CD14-positive monocyte (primary cell): ENCODE measurements around the gene ATXN1. TPM values are rescaled to one million over a fixed set of nuclear protein-coding genes. Genes with fewer than 3 reads are reported as not detected.

Experiments used
- DNase-seq, 3 donors: peaks; one replicate each; pipeline ENCODE4 v3.0.0-alpha.2; 2011 to 2022
- H2AFZ ChIP-seq: 2 replicates; pipeline ENCODE4 v1.6.0; 2012; ENCODE audit warnings: mild to moderate bottlenecking, low read depth, low read length, inconsistent platforms; ENCODE audit not compliant: insufficient read depth, poor library complexity, severe bottlenecking
- H3K27ac ChIP-seq, 2 donors: 1 replicate in 1 of 2; 2 replicates in 1 of 2; pipeline ENCODE4 v1.5.1; 2012 to 2013; ENCODE audit warnings: low read length in 2 of 2, control low read depth in 1 of 2, inconsistent platforms in 1 of 2, low read depth in 1 of 2, mild to moderate bottlenecking in 1 of 2
- H3K27me3 ChIP-seq, 2 donors: one replicate each; pipeline versions ENCODE4 v1.6.0 to v1.6.1; 2011 to 2013; ENCODE audit warnings: low read length in 2 of 2; ENCODE audit not compliant: control insufficient read depth in 2 of 2, insufficient read depth in 2 of 2
- H3K36me3 ChIP-seq, 2 donors: replicated peaks in 1 of 2; 1 replicate in 1 of 2; 2 replicates in 1 of 2; pipeline versions ENCODE4 v1.5.1 to v1.6.1; 2012 to 2013; ENCODE audit warnings: low read length in 2 of 2, control low read depth in 1 of 2, inconsistent platforms in 1 of 2, mild to moderate bottlenecking in 1 of 2; ENCODE audit not compliant: insufficient read depth in 2 of 2, control insufficient read depth in 1 of 2
- H3K4me1 ChIP-seq, 2 donors: 1 replicate in 1 of 2; 2 replicates in 1 of 2; pipeline versions ENCODE4 v1.5.1 to v1.6.1; 2012 to 2013; ENCODE audit warnings: low read length in 2 of 2, control low read depth in 1 of 2, inconsistent platforms in 1 of 2, mild to moderate bottlenecking in 1 of 2, moderate library complexity in 1 of 2; ENCODE audit not compliant: insufficient read depth in 2 of 2, control insufficient read depth in 1 of 2
- H3K4me2 ChIP-seq: replicated peaks from 2 replicates; pipeline ENCODE3; 2012; ENCODE audit warnings: low read length, moderate library complexity, mild to moderate bottlenecking; ENCODE audit not compliant: poor library complexity, severe bottlenecking; ENCODE audit errors: extremely low read depth
- H3K4me3 ChIP-seq, 3 experiments: fragments of 200-600 bp in 1 of 3; sonication (generic) in 1 of 3; replicated peaks in 1 of 3; 1 replicate in 2 of 3; 2 replicates in 1 of 3; pipeline ENCODE4 v1.5.1; 2011 to 2013; ENCODE audit warnings: low read length in 3 of 3, mild to moderate bottlenecking in 3 of 3, control low read depth in 2 of 3, low read depth in 2 of 3, inconsistent platforms in 1 of 3, moderate library complexity in 1 of 3
- H3K79me2 ChIP-seq: 2 replicates; pipeline ENCODE4 v1.6.0; 2012; ENCODE audit warnings: mild to moderate bottlenecking, control low read depth, inconsistent platforms, low read length, moderate library complexity; ENCODE audit not compliant: insufficient read depth
- H3K9ac ChIP-seq: 2 replicates; pipeline ENCODE4 v1.6.0; 2017; ENCODE audit warnings: low read length, mild to moderate bottlenecking; ENCODE audit not compliant: insufficient read depth, poor library complexity, severe bottlenecking
- H3K9me3 ChIP-seq, 2 donors: replicated peaks in 1 of 2; 1 replicate in 1 of 2; 2 replicates in 1 of 2; pipeline versions ENCODE4 v1.5.1 to v1.6.1; 2012 to 2013; ENCODE audit warnings: low read length in 2 of 2, control low read depth in 1 of 2; ENCODE audit not compliant: control insufficient read depth in 1 of 2, insufficient read depth in 1 of 2
- H4K20me1 ChIP-seq: 2 replicates; pipeline ENCODE4 v1.6.0; 2012; ENCODE audit warnings: mild to moderate bottlenecking, low read length, control low read depth, moderate library complexity; ENCODE audit not compliant: insufficient read depth
- H3K27ac Mint-ChIP-seq, 7 donors: one replicate each; pipeline ENCODE4 v1.8.0; 2020; ENCODE audit warnings: mild to moderate bottlenecking in 7 of 7, mixed read lengths in 7 of 7, moderate library complexity in 6 of 7, inconsistent platforms in 2 of 7
- H3K27me3 Mint-ChIP-seq, 3 donors: one replicate each; pipeline ENCODE4 v1.8.0; 2021 to 2022; ENCODE audit warnings: low read depth in 3 of 3, mild to moderate bottlenecking in 3 of 3, mixed read lengths in 3 of 3, moderate library complexity in 3 of 3, inconsistent platforms in 1 of 3
- H3K36me3 Mint-ChIP-seq, 2 donors: one replicate each; pipeline ENCODE4 v1.8.0; 2020; ENCODE audit warnings: mixed read lengths in 2 of 2, inconsistent platforms in 1 of 2, mild to moderate bottlenecking in 1 of 2
- H3K4me1 Mint-ChIP-seq: one replicate; pipeline ENCODE4 v1.8.0; 2020; ENCODE audit warnings: mild to moderate bottlenecking, mixed read lengths
- H3K4me3 Mint-ChIP-seq, 2 donors: one replicate each; pipeline ENCODE4 v1.8.0; 2020; ENCODE audit warnings: mild to moderate bottlenecking in 2 of 2, mixed read lengths in 2 of 2, moderate library complexity in 1 of 2
- H3K9me3 Mint-ChIP-seq, 7 donors: one replicate each; pipeline ENCODE4 v1.8.0; 2020 to 2022; ENCODE audit warnings: mixed read lengths in 7 of 7, mild to moderate bottlenecking in 6 of 7, moderate library complexity in 6 of 7, inconsistent platforms in 2 of 7
- CTCF ChIP-seq: fragments of 200-600 bp; IDR thresholded peaks from one replicate; pipeline ENCODE4 v1.8.0; 2022; ENCODE audit warnings: antibody characterized with exemption, mild to moderate bottlenecking
- WGBS: methylation state at CpG from one replicate; pipeline ENCODE4 v1.1.5; 2013; ENCODE audit warnings: missing lambda C conversion rate; ENCODE audit not compliant: insufficient coverage; 5-methylcytosine and 5-hydroxymethylcytosine counted together
- intact Hi-C, 2 donors: fragments of 100-400 bp; cut with micrococcal nuclease; formaldehyde crosslinking; loops; one replicate each; pipeline versions ENCODE4 v1.15.0 to v1.15.1; 2023
- polyA plus RNA-seq, 3 donors: library from polyadenylated mRNA; depleted of rRNA in 1 of 3; unstranded in 2 of 3; stranded (reverse) in 1 of 3; fragments of 300-500 nt in 2 of 3; fragments of >200 nt in 1 of 3; fragmentation: Illumina TruSeq in 2 of 3; gene quantifications; 1 replicate in 2 of 3; 2 replicates in 1 of 3; pipeline ENCODE4 v1.2.3, GENCODE V29; 2012 to 2021

The ATXN1 gene
- polyA plus RNA-seq, 3 donors: 8.8 to 19.1 (median 10.9) TPM

- peaks cover 0 to 8% (median 0%) of the 10 kb centered on the region in 7 donors for H3K9me3 Mint-ChIP-seq
- H3K4me3 Mint-ChIP-seq: no peak overlapping the region
- DNase-seq: no peak
- intact Hi-C loops: no loop called here
- H3K27me3 Mint-ChIP-seq: no peaks in the 10 kb centered on the region
- peaks cover 16% of the 10 kb centered on the region for H3K4me1 Mint-ChIP-seq
- Histone ChIP-seq H3K27ac (no peak overlapping the region), H3K9ac (no peak overlapping the region), H3K36me3 (no peaks in the 10 kb centered on the region), H3K4me1 (peaks cover 6 to 19% of the 10 kb centered on the region in 2 donors), H4K20me1 (peaks cover 31% of the 10 kb centered on the region), H3K79me2 (no peaks in the 10 kb centered on the region), H3K4me3 (no peak overlapping the region), H3K9me3 (no peaks in the 10 kb centered on the region), H2AFZ (no peak overlapping the region), H3K27me3 (no peaks in the 10 kb centered on the region), H3K4me2 (no peak overlapping the region)
- H3K36me3 Mint-ChIP-seq: peaks cover 18 to 22% of the 10 kb centered on the region in 2 donors
- no peak overlapping the region for H3K27ac Mint-ChIP-seq
- TF ChIP-seq CTCF: no peak
Measured at GRCh38 chr6:16498957-16499356, 262.3 kb downstream of the ATXN1 start.

GRCh38 chr6:16498237-16498636 lies 263.0 kb downstream of the ATXN1 start:
- H3K27me3 Mint-ChIP-seq: no peaks in the 10 kb centered on the region
- H3K4me1 Mint-ChIP-seq: peaks cover 17% of the 10 kb centered on the region
- H3K9ac ChIP-seq: no peak overlapping the region
- peaks cover 15 to 20% of the 10 kb centered on the region in 2 donors for H3K36me3 Mint-ChIP-seq
- H3K79me2 ChIP-seq: no peaks in the 10 kb centered on the region
- no CpG with 5 or more reads among the region's 1 CpG for WGBS
- no peak overlapping the region for H3K4me3 Mint-ChIP-seq
- no peaks in the 10 kb centered on the region for H3K27me3 ChIP-seq
- DNase-seq: no peak
- H3K27ac Mint-ChIP-seq: no peak overlapping the region
- peaks cover 0 to 8% (median 0%) of the 10 kb centered on the region in 7 donors for H3K9me3 Mint-ChIP-seq
- H3K4me2 ChIP-seq: no peak overlapping the region
- TF ChIP-seq CTCF: no peak
- H3K27ac ChIP-seq: no peak overlapping the region
- intact Hi-C loops: no loop called here
- no peak overlapping the region for H3K4me3 ChIP-seq
- H3K36me3 ChIP-seq: no peaks in the 10 kb centered on the region
- peaks cover 31% of the 10 kb centered on the region for H4K20me1 ChIP-seq
- peaks cover 4 to 15% of the 10 kb centered on the region in 2 donors for H3K4me1 ChIP-seq
- H3K9me3 ChIP-seq: no peaks in the 10 kb centered on the region
- H2AFZ ChIP-seq: no peak overlapping the region
